HUES48 (cell line): ENCODE data around the gene TRIM62.
A peak's percentile ranks its signal among the peaks of the same experiment; 100 is the strongest.

Source experiments
- H3K27ac ChIP-seq: one replicate; pipeline ENCODE4 v1.7.0; 2013; ENCODE audit warnings: low read depth, low read length, inconsistent platforms
- H3K27me3 ChIP-seq: 2 replicates; pipeline ENCODE4 v1.6.1; 2013; ENCODE audit warnings: mild to moderate bottlenecking, low read length; ENCODE audit not compliant: control insufficient read depth, insufficient read depth
- H3K36me3 ChIP-seq: 2 replicates; pipeline ENCODE4 v1.6.1; 2013; ENCODE audit warnings: low read length; ENCODE audit not compliant: control insufficient read depth, insufficient read depth
- H3K4me1 ChIP-seq: 2 replicates; pipeline ENCODE4 v1.6.1; 2013; ENCODE audit warnings: mild to moderate bottlenecking, low read length; ENCODE audit not compliant: control insufficient read depth, insufficient read depth
- H3K4me3 ChIP-seq: 2 replicates; pipeline ENCODE4 v1.5.1; 2013; ENCODE audit warnings: mild to moderate bottlenecking, low read depth, low read length
- H3K9ac ChIP-seq: 2 replicates; pipeline ENCODE4 v1.6.1; 2013; ENCODE audit warnings: mild to moderate bottlenecking, low read depth, low read length, moderate library complexity
- H3K9me3 ChIP-seq: 2 replicates; pipeline ENCODE4 v1.6.1; 2013; ENCODE audit warnings: low read length; ENCODE audit not compliant: control insufficient read depth, insufficient read depth

TRIM62 gene

GRCh38 chr1:33180911-33181890 lies 642 bp downstream of the TRIM62 start:
- H3K36me3 ChIP-seq = no peaks in the 10 kb centered on the region
- H3K27me3 ChIP-seq = no peaks in the 10 kb centered on the region; the same call in 1 of the 2 replicates
- H3K4me1 ChIP-seq = peaks cover 10% of the 10 kb centered on the region; the same call in 1 of the 2 replicates
- H3K9me3 ChIP-seq = no peaks in the 10 kb centered on the region
- H3K4me3 ChIP-seq = peak overlapping the region; percentile 69
- no peak overlapping the region for H3K9ac ChIP-seq
- no peak overlapping the region for H3K27ac ChIP-seq

- Histone ChIP-seq H3K36me3 (no peaks in the 10 kb centered on the region), H3K9me3 (no peaks in the 10 kb centered on the region), H3K27me3 (no peaks in the 10 kb centered on the region; the same call in 1 of the 2 replicates), H3K27ac (no peak overlapping the region), H3K9ac (no peak overlapping the region), H3K4me3 (peak overlapping the region; percentile 61), H3K4me1 (peaks cover 10% of the 10 kb centered on the region; the same call in 1 of the 2 replicates)
Observed at GRCh38 chr1:33180226-33180910, 1.5 kb downstream of the TRIM62 start.

- Histone ChIP-seq H3K27me3 (no peaks in the 10 kb centered on the region; the same call in 1 of the 2 replicates), H3K36me3 (no peaks in the 10 kb centered on the region), H3K4me3 (no peak overlapping the region), H3K27ac (no peak overlapping the region), H3K4me1 (peaks cover 10% of the 10 kb centered on the region; the same call in 1 of the 2 replicates), H3K9ac (no peak overlapping the region), H3K9me3 (no peaks in the 10 kb centered on the region)
Observed at GRCh38 chr1:33178836-33179439, 2.9 kb downstream of the TRIM62 start.

GRCh38 chr1:33177996-33178540 lies 3.8 kb downstream of the TRIM62 start:
- Histone ChIP-seq H3K9ac (no peak overlapping the region), H3K36me3 (no peaks in the 10 kb centered on the region), H3K27me3 (no peaks in the 10 kb centered on the region; the same call in 1 of the 2 replicates), H3K4me3 (no peak overlapping the region), H3K4me1 (peaks cover 8% of the 10 kb centered on the region; the same call in 1 of the 2 replicates), H3K9me3 (no peaks in the 10 kb centered on the region), H3K27ac (no peak overlapping the region)

GRCh38 chr1:33176887-33177286 lies 5.0 kb downstream of the TRIM62 start:
- no peak overlapping the region for H3K27ac ChIP-seq
- H3K4me1 ChIP-seq = no peaks in the 10 kb centered on the region; the same call in 1 of the 2 replicates
- no peak overlapping the region for H3K9ac ChIP-seq

GRCh38 chr1:33176362-33176850 lies 5.4 kb downstream of the TRIM62 start:
- Histone ChIP-seq H3K27ac (no peak overlapping the region), H3K36me3 (no peaks in the 10 kb centered on the region), H3K4me1 (no peaks in the 10 kb centered on the region; the same call in 1 of the 2 replicates), H3K9me3 (no peaks in the 10 kb centered on the region), H3K9ac (no peak overlapping the region), H3K27me3 (no peaks in the 10 kb centered on the region), H3K4me3 (no peak overlapping the region)

More at GRCh38 chr1:33176887-33177286, 5.0 kb downstream of the TRIM62 start:
- H3K4me3 ChIP-seq = no peak overlapping the region
- no peaks in the 10 kb centered on the region for H3K36me3 ChIP-seq
- no peaks in the 10 kb centered on the region for H3K9me3 ChIP-seq
- H3K27me3 ChIP-seq = no peaks in the 10 kb centered on the region

GRCh38 chr1:33175865-33176264 lies 6.0 kb downstream of the TRIM62 start:
- H3K4me3 ChIP-seq = no peak overlapping the region
- H3K9me3 ChIP-seq = no peaks in the 10 kb centered on the region
- H3K36me3 ChIP-seq = no peaks in the 10 kb centered on the region

GRCh38 chr1:33173091-33173490 lies 8.8 kb downstream of the TRIM62 start:
- Histone ChIP-seq H3K9ac (no peak overlapping the region), H3K36me3 (no peaks in the 10 kb centered on the region), H3K4me3 (no peak overlapping the region), H3K9me3 (no peaks in the 10 kb centered on the region), H3K27me3 (no peaks in the 10 kb centered on the region), H3K4me1 (peaks cover 10% of the 10 kb centered on the region; the same call in 1 of the 2 replicates), H3K27ac (no peak overlapping the region)

More at GRCh38 chr1:33175865-33176264, 6.0 kb downstream of the TRIM62 start:
- no peaks in the 10 kb centered on the region; the same call in 1 of the 2 replicates for H3K4me1 ChIP-seq
- no peak overlapping the region for H3K27ac ChIP-seq
- H3K9ac ChIP-seq = no peak overlapping the region
- H3K27me3 ChIP-seq = no peaks in the 10 kb centered on the region

- peaks cover 10% of the 10 kb centered on the region; the same call in 1 of the 2 replicates for H3K4me1 ChIP-seq
- H3K27me3 ChIP-seq = no peaks in the 10 kb centered on the region
- no peaks in the 10 kb centered on the region; the same call in 1 of the 2 replicates for H3K36me3 ChIP-seq
- H3K27ac ChIP-seq = no peak overlapping the region
- H3K9me3 ChIP-seq = no peaks in the 10 kb centered on the region
- H3K9ac ChIP-seq = no peak overlapping the region
- no peak overlapping the region for H3K4me3 ChIP-seq
Observed at GRCh38 chr1:33171977-33172813, 9.6 kb downstream of the TRIM62 start.
